HG02798 (cell line): ENCODE data around the gene UNC5A.

ENCODE experiments used
- ATAC-seq: cut with Tn5 transposase; IDR thresholded peaks from one replicate; pipeline ENCODE4 v1.9.1; 2021; ENCODE audit warnings: mild to moderate bottlenecking; ENCODE audit not compliant: unreplicated experiment, poor library complexity

UNC5A gene

DNA sequence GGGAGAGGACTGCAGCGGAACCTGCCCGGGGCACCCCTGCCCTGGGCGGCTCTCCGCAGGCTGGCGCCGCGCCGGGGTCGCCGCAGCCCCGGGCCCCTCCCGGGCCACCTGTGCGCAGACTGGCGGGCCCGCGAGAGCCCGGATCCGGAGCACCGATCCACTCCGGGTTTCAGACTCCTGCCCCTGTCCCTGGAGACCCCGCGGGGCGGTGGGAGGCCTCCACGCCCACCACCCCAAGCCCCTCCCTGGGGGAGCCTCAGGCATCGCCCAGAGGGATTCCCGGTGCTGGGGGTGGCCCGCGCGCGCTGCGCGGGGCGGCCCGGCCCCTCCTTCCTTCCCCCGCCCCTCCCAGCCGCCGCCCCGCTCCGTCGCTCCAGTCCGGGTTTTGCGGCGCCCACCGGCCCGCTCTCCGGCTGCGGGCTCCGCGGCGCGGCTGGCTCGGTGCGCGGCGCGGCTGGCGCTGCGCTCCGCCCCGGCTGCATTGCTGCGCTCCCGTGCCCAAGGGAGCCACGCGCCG lies at the start of gene UNC5A:
TSS of gene UNC5A (plus strand) at position 479 of the 517 bp plus-strand sequence. CDS start 192 bp downstream, outside the sequence.
- peak; percentile 36 for ATAC-seq

DNA sequence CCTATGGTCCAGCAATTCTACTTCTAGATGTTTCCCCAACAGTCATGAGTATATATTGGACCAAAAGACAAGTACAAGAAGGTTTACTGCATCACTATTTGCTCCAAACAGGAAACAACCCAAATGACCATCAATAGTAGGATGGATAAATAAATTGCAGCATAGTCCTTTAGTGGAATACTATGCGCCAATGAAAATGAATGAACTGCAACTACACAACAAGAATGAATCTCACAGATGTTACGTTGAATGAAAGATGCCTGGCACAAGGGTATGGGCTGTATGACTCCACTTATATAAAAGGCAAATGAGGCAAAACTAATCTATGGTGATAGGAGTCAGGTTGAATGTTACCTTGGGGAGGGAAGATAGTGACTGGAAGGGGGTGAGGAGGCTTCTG lies 48.6 kb upstream of the UNC5A start:
- no peak for ATAC-seq

DNA sequence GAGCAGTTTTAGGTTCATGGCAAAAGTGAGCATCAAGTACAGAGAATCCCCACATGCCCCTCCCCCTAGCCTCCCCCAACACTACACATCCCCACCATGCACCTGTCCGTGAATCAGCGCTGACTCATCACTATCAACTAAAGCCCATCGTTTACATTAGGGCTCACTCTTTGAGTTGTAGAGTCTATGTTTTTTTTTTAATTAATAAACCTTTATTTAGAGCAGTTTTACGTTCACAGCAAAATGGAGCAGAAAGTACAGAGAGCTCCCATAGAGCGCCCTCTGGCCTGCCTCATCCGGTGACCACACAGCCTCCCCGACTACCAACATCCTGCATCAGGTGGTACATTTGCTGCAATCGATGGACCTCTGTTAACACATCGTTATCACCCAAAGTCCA lies 47.9 kb upstream of the UNC5A start:
- ATAC-seq, result no peak

DNA sequence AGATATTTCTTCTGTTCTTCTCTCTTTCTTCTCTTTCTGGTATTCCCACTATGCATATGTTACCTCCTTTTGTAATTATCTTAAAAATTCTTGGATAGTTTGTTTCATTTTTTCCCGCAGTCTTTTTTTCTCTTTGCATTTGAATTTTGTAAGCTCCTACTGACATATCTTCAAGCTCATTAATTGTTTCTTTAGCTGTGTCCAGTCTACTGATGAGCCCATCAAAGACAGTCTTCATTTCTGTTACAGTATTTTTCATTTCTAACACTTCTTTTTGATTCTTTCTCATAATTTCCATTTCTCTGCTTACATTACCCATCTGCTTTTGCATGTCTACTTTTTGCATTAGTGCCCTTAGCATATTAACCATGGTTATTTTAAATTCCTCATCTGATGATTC lies 44.7 kb upstream of the UNC5A start:
- no peak for ATAC-seq

DNA sequence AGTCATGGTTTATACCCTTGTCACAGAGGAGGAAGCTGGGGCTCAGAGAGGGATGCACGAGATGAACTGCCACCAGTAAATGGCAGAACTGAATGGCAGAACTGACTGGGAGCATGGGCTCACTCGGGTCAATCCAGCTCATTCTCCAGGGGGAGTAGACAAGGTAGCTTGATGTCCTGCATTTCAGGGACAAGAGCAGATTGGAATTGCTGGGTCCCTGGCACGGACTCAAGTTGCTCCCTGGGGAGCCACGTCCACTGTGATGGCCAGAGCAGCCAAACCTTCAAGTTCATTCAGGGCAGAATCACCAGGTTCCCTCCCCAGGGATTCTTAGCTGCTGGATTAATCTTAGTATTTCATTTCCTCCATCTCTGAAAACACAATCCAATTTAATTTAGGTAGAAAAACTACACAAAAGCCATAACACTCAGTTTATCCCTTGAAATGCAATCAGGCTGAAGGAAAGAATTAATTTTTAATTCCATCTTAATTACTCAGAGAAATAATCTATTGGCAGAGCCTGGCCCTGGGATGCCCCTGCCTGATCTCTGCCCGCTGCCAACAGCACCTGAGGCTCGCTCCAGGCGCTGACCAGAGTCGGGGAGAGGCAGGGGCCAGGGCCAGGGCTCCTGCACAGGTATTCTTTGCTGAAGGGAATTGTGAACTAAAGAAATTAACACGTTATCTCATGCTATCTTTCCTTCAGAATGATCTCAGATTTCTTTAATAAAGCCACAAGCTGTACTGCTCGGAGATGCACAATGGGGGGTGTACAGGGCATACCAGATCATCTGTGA lies 42.0 kb upstream of the UNC5A start:
- no peak for ATAC-seq

DNA sequence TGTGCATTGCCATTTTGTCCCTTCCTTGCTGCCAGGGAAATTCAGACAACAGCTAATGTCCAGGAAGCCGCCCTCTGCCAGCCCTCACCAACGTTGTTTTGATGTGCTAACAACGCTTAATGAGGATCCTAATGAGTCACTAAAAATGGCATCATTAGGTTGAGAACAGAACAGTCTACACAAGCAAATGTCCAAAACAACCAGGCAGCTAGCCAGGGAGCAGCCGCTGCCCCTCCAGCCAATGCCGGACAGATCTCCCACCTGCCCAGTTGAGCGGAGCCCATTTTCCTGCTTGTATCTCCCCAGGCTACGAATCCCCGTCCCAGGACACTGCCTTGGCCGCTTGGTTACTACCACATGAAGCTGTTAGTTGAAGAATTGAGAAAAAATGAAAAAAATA lies 40.4 kb upstream of the UNC5A start:
- ATAC-seq, result no peak

DNA sequence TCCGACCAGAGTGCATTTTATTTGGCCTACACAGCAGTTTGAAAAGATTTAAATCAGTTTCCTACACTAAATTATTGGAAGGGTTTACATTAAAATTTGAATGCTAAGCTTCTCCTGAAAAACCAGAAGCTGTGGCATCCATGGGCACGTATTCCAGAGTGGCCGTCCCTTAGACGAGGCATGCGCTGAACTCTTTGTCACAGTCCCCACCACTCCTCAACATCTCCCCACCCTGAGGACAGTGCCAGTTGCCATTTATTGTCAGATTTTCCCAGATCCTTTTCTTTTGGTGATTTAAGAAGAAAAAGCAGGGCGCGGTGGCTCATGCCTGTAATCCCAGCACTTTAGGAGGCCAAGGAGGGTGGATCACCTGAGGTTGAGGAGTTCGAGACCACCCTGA lies 39.9 kb upstream of the UNC5A start:
- ATAC-seq, result no peak

DNA sequence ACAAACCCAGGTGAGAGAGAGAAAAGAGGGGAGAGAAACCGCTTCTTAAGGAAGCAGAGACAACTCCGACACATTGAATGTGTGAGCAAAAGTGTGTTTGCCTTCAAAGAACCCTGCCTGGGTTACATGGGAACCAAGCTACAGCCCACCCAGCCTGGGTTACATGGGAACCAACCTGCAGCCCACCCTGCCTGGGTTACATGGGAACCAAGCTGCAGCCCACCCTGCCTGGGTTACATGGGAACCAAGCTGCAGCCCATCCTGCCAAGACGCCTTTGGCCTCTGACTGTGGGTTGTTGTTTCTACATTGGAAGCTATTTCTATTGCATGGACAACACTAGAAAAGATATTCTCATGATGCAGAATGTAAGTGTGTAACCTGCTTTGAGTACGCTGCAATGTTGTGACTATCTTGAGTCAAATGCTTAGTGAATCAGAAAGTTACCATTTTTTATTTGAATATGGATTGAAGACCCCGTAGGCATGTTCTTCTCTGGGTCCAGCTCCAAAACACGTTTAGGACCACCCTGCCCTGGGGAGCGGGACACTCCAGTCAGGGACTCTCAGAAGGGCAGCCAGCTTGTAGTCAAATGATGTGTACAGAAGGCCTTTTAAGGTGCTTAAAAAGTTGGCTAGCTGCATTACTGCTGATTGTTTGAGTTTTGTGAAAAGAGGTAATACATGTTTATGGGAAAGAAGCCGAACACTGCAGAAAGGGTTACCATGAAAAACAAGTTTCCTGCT lies 39.1 kb upstream of the UNC5A start:
- ATAC-seq, result no peak

DNA sequence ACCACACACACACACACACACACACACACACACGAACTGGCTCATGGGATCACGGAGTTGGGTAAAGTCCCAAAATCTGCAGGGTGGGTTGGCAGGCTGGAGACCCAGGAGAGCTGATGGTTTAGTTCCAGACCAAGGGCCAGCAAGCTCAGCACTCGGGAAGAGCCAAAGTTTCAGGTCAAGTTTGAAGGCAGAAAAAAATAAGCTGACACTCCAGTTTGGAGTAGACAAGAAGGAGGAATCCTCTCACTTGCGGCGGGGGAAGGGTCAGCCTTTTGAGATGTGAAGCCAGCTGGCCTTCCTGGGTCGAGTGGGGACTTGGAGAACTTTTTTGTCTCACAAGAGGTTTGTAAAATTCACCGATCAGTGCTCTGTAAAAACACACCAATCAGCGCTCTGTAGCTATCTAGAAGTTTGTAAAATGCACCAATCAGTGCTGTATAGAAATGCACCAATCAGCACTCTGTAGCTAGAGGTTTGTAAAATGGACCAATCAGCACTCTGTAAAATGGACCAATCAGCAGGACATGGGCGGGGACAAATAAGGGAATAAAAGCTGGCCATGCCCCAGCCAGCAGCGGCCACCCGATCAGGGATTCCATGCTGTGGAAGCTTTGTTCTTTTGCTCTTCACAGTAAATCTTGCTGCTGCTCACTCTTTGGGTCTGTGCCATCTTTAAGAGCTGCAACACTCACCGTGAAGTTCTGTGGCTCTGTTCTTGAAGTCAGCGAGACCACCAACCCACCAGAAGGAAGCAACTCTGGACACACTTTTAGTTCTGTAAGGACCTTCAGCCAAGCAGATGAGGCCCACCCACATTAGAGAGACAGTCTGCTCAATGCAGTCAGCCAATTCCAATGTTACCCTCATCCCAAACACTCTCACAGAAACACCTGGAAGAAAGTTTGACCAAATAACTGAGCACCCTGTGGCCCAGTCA lies 37.8 kb upstream of the UNC5A start:
- ATAC-seq, result no peak

DNA sequence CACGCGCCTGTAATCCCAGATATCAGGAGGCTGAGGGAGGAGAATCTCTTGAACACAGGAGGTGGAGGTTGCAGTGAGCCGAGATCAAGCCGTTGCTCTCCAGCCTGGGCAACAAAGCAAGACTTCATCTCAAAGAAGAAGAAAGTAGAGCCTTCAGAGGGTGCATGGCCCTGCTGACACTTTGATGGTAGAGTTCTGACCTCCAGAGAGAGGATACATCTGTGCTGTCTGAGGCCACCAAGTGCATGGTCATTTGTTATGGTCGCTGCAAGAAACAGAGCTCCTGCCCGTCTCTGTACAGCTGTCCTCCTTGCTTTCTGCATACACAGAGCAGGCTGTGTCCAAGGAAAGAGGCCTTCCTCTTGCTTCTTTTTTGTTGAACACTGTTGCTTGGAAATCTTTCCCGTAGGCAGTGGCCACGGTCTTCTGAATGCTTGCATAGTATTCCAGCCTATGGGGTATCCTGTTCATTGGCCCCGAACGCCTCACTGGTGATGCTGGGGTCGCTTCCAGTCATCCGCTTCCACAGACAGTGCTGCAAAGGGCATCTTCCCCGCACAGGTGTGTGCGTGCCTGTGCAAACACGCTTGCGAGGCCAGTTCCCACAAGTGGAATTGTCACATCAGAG lies 36.8 kb upstream of the UNC5A start:
- ATAC-seq, result no peak

DNA sequence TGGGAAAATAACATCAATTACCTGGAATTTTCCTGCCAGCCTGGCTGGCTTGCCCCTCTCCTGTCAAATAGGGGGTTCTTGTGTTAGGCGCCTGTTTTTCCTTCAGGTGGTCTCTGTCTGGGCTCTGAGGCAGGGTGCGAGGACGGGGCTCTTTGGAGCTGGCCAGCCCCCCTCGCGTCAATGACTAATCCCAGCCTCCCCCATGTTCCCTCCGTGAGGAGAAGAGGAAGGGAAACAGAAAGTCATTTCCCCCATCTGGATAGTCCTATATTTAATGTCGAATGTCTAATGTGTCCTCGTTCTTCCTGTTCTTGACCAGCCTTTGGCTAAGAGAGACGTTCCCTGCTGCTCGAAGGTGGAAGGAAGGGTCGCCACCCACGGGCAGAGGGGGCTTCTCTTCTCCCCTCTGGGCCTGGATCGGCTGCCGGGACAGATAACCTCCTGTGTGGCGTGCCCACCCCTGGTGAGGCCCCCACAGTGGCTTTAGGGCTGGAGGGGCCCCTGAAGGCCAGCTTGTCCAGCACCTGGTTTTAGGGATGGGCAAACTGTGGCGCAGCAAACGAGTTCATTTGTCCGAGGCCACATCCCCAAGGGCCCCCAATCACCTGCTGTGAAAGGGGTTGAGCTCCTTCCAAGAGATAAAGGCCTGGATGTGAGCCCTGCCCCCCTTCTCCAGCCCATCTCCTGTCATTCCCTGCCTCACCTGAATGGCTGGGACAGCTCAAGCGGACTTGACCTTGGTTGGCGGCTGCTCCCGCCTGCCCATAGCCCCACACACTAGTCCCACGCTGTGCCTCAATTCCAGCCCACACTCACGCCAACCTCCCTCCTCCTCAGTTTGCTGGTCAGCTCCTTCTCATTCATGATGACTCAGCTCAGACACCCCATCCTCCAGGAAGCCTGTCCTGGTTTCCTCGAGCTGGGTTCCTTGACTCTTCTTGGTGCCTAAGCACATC lies 35.9 kb upstream of the UNC5A start:
- ATAC-seq, result no peak

DNA sequence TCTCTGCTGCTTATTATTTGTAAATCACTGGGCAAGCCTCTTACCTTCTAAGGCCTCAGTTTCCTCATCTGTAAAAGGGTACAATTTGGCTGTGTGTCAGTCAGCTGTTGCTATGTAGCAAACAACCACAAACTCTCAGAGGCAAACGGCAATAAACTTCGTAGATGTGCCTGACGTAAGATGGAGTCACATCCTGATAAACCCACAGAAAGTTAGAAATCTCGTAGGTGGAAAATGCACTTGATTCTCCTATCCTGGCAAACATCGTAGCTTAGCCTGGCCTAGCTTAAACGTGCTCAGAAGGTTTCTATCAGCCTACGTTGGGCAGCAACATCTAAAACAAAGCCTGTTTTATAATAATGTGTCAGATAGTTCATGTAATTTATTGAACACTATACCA lies 35.0 kb upstream of the UNC5A start:
- ATAC-seq, result no peak

DNA sequence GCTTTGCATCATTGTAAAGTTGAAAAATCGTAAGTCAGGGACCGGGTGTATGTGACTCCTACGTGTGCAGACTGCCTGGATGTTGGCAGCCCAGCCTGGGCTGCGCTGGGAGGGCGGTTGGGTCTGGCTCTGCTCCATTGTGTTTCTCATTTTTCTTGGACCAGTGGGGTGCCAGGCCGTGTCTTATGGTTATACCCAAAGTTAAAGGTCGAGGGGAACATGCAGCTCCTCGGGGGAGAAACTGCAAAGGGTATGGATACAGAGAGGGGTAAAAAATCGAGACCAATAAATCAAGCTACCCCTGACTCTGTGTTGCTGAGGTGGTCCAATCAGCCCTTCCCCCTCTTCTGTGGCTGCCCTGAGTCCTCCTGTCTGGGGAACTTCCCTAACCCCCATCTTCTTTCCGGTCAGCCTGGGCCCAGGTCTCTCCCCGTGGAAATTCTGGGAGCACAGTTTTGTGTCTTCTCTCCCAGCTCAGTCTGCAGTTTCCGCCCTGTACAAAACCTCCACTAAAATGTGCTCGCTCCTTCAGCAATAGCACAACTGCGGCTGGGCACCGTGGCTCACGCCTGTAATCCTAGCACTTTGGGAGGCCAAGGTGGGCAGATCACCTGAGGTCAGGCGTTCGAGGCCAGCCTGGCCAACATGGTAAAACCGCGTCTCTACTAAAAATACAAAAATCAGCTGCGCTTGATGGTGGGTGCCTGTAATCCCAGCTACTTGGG lies 34.1 kb upstream of the UNC5A start:
- ATAC-seq, result no peak

DNA sequence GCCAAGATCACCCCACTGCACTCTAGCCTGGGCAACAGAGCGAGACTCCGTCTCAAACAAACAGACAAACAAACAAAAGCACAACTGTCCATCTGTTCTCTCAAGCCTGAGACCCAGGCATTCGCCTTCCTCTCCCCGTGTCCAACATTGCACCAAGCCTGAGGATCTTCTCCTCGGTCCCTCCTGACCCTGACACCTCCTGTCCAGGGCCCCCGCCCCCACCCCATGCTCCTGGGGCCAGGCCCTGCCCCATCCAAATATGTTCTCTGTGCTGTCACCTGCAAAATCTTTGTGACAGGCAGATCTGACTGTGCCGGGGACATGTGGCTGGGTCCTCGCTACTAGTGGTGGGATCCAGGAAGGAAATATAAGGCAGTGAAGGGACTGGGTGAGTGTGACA lies 33.4 kb upstream of the UNC5A start:
- ATAC-seq, result no peak

DNA sequence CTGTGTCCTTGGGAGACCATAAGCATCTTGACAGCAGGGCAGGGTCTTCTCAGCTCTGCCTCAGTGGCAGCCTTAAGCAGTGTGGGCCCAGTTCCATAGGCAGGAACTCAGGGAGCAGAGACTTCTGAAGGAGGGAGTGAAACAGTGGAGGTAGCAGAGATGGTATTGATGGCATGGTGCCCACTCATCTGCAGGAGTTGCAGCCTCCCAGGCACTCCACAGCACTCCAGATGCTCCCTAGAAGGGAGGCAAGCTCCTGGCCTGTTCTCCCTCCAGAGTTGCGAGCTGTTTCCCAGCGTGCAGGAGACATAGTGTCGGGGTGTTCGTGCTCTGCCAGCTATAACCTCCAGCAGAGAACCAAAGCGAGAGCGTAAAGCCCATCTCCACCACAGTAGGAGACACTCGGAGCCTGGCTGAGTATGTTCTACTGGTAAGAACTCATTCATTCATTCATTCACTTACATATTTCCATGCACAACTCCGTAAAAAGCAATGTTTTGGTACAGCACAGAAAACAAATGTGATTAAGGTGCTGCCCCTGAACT lies 31.4 kb upstream of the UNC5A start:
- ATAC-seq, result no peak

DNA sequence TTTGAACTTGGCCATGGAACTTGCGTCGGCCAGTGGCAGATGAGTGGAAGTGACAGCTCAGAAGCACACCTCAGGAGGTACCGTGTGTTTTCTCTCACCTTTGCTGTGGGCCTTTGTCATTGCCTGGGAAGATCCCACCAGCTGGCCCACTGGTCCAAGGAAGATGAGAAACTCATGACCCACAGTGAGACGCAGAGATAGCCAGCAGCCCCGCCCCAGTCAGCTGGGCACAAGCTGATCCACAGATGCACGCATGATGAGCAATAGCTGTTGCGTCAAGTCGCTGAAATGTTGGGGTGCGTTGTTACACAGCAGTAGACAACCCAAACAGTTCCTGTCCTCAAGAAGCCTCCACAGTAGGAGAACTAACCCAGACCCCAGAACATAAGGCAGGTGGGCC lies 30.8 kb upstream of the UNC5A start:
- ATAC-seq, result no peak

DNA sequence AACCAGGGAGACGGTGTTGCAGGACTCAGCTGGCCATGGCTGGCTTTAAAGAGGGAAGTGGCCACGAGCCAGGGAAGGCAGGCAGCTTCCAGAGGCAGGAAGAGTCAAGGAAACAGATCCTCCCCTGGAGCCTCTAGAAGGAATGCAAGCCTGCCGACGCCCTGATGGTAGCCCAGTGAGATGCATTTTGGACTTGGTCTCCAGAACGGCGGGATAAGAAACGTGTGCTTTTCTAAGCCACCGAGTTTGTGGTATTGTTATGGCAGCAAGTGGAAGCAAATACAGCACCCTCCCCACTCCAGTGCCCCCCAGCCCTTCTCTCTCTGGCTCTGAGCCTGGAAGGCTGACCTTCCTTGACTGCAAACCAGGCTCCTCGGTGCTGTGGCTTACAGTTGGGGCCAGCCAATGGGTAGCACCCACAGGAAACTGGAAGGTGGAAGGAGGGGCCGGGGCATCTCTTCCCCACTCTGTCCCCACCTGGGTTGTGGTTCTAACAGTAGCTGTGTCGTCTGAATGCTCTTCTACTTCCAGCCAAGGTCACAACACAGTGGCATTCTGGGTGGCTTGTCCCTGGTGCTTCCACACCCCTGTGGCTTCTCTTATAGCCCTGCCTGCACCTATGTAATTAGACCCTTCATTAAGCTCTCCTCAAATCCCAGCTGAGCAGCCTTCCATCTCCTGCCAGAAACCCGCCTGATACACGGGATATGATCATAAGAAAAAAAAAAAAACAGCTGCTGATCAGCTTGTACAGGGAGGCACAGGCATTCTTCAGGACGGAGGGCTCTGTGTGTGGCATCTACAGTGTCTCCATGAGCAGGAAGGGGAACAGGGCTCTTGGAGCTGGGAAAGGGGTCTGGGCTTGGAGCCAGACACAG lies 29.9 kb upstream of the UNC5A start:
- ATAC-seq, result no peak
